Measurements from ENCODE around the gene TMEM229B.

TMEM229B gene

DNA sequence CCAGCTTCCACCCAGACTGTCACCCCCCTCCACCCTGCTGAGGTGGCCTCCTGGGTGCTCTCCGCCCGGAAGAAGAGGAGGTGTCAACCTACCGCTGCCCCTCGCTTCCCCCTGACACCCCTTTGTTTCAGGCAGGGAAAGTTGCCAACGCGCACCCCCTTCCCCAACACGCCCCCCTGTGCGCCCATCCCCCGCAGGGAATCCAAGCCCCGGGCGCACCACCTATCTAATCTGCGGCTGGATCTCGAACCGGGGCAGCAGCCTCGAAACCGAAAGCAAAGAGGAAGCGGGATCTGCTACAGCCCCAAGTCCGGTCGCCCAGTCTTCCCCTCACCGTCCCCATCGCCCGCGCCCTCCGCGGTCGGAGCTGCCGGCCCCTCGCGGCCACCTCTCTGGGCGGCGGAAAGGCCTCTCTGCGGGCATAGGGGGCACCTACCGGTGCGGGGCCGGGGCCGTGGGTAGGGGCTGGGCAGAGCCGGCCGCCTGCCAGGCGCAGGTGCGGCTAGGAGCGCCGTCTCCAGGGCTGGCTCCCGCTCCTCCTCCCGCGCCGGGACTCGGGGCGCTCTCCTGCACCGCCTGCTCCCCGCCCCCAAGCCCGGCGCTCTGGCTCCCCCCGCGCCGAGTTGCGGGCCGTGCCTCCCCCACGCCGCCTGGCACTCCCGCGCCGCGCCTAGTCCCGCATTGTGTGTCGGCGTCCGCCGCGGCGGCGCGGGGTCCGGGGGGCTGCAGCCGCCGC is 26.3 kb upstream of the TMEM229B start:
- DNase-seq = no peak

DNA sequence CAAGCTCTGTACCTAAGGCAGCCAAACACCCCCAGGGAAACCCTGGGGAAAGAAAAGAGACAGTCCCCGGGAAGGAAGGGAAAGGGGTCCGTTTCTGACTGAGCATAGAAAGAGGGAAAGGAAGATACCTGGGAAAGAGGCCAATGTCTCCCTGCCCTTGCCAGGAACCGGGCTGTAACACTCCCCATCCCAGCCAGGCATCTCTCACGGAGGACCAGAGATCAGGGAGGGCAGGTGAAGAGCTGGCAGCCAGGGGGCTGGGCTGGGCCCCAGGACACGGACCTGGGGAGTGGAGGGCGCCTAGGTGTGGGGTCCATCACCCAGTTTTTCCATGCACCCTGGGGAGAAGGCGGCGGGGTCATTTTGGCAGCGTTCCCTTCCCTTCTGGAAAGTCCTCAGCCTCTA is 25.7 kb upstream of the TMEM229B start:
- DNase-seq = peak in 1 of 2 experiments; percentile 37

DNA sequence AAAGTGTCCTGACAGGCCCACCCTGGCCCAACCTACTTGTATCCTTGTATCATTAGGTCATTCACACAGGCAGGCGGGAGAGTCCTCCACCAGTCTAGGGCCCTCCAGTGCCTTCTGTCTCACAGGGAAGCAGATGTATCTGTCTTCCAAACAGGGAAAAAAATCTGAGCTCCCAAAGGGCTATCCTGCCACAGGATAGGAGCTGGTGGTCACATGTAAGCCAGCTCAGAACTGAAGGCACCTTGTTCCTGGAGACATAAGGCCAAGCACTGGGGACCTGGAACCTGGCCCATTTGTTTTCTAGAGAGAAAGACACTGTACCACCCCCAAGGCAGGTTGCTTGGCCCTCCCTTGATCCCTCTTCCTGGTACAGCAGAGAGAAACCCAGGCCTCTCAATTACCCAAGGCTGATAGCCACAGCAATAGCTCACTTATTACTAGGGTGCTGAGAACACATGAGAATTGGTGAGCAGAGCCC is 25.1 kb upstream of the TMEM229B start:
- DNase-seq = peak in 1 of 2 experiments; percentile 28

DNA sequence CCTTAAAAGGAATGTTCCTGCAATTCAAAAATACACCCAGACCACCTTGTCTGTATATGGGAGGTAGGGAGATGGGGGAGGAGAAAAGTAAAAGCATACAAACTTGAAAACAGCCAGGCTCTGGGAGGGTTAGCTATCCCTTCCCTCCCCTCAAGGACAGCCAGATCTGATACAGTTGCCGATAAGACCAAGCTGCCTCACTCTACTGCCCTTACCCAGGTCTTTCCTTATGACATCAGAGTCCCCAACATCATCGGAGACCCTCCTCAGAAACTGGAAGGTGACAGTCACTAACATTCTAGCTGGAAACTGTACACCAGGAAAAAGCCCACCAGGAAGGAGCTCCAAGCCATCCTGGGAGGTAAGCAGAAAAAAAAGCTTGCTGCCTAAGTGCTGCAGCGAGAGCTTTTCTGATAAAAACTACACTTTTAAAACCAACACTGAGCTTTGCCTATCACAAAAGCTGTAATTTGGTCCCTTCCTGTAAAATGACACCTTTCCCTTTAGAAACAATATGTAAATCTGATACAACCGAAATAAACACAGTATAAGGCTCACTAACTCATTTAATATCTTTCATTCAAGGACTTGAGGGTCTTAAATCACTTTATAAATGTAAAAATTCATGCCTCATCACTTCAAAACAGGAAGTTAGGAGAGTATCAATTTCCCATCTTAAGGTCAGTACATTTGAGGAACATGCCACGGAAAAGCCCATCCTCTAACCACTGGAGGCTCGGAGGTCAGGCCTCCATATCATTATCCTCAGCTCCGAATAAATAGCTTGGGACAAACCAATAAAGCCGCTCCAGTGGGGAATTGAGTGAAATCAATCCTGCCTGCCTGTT is 24.2 kb upstream of the TMEM229B start:
- no peak for DNase-seq

DNA sequence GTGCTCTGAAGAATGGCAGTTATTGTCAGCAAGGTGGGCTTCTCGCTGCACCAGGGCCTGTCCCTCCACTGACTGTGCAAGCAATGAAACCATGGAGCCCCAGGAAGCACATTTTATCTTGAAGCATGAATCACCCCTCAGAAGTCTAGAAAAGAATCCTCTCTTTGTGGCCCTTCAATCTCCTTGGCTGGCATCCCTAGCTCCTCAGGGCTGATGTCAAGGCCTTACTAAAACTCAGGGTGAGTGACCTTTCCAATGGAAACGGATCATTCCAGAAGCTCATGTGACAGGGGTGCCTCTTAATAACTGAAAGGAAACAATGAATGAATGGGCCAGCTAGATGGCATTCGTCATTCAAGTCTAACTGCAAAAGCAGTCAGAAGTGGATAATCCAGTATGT is 22.3 kb upstream of the TMEM229B start:
- DNase-seq = no peak

DNA sequence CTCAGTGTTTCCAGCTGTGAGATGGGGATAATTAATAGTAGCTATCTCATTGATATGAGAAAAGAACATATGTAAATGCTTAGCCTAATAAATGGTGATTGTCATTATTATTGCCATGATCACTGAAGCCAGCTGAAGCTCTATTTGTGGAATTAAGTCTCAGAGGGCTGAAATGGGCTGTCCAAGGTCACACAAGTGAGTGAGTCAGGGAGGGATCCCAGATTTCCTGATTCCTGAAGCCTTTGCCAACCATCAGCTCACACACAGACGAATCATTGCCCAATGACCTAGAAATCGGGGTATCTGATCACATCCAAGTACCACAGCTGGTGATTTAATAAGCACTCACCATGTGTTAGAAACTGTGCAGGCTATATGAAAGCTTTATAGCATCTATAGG is 21.6 kb upstream of the TMEM229B start:
- DNase-seq = no peak

DNA sequence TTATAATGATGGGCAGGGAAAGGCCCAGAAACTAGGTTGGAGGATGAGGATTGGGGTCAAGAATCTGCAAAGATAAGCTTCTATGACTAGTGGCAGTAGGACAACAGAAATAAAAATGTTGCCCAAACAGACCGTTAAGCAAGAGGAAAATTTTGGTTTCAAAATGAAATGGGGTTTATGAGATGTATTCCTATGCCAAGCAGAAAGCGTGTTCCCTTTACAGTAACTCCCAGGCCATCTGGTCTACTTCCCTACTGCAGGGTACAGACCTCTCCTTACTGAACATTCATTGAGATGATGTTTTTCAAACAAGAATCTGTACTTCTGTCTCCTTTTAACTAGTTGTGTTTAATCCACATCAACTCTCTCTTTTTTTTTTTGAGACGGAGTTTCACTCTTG is 20.4 kb upstream of the TMEM229B start:
- no peak for DNase-seq

DNA sequence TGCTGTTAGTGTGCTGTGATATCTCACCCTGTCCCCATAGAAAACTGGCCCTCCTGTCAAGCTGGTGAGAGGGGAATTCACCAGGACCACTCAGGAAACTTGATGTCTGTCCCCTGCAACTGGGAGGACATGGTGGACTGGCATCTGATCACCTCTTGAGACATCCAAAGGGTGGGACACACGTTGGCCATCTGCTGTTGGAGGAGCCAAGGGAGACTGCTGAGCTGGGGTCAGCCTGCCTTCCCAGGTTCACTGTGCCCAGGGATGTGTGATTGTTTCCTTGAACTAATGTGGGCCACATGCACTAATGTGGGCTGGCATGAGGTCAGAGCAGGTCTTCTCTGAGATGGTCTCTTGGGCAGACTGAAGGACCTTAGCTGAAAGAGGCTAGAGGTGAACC is 16.7 kb upstream of the TMEM229B start:
- DNase-seq = no peak

DNA sequence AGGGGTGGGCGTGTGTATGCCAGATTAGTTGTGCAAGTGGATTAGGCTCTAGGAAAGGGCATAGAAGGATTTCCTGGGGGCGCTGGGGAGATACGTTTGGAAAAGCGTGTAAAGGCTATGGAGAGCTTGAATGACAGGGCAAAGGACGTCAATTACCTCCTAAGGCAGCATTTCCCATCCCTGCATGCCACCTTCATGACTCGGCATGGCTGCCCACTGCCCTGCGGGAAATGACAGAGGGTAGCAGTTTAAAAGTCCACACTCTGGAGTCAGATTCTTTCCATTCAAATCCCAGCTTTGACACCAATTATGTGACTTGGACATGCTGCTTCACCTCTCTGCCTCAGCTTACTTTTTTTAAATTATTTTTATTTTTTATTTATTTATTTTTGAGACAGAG is 14.8 kb upstream of the TMEM229B start:
- no peak for DNase-seq

DNA sequence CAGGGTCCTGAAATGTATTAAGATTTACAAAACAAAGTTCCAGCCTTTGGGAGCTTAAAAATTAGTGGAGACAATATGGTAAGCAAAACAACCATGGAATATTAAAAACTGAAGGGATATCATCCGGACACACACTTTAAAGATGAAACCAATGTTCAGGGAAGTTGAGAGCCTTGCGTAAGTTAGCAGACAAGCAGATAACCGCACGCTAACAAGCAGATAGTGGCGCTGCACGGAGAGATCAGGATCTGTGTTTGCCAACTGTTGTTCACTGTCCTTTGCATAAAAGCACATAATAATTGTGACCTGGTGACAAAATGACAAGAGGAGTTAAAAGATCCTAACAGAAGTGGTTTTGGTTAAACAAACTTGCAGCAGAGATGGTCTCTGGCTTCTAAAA is 14.3 kb upstream of the TMEM229B start:
- no peak for DNase-seq

DNA sequence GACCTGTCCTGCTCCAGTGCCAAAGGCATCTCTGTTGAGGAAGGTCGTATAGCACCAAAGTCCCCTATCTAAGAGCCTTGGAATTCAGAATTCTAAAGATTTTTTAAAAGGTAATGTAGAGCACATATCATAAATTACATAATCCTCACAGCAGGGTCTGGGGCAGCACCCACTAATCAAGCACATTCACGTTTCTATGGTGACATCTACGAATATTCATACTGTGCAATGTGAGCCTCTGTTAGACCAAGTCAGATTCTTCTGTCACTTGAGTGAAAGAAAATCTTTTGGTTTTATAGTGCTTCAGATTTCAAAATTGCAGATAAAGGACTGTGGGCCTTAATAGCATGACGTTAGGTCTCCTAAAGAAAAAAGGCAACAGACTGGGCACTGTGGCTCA is 13.1 kb upstream of the TMEM229B start:
- DNase-seq = no peak

DNA sequence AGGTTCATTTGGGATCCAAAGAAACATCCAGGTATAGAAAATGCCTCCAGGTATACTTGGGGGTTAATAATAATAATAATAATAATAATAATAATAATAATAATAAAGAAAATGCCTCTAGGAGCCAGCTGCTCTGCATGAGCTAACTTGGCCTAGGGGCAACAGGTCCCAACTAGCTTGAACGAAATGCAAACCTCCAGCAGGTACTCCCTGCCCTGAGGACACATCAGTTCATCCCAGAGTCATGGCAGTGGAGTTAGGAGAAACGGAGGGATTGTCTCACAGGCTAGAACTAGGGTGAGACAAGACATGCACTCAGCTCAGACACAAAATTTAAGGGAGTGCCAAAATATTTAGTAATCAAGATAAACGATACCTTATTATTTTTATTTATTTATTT is 12.5 kb upstream of the TMEM229B start:
- DNase-seq = no peak

DNA sequence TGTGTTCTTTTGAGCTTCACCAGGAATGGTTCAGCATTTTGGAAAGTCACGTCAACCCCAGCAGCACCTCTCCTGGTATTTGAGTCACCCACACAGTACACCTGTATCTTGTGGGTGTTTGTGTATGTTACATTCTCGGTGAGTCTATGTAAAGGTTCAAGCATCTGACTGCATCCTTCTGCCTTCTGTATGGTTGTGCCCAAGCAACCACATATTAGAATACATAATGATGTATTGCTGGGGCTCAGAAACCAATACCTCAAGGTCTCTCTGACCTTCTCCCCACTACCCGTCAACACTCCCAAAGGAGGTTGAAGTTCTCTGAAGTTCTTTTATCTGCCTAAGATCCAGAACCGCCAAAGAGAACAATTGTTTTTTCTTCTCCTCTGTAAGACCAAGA is 9.2 kb upstream of the TMEM229B start:
- no peak for DNase-seq

DNA sequence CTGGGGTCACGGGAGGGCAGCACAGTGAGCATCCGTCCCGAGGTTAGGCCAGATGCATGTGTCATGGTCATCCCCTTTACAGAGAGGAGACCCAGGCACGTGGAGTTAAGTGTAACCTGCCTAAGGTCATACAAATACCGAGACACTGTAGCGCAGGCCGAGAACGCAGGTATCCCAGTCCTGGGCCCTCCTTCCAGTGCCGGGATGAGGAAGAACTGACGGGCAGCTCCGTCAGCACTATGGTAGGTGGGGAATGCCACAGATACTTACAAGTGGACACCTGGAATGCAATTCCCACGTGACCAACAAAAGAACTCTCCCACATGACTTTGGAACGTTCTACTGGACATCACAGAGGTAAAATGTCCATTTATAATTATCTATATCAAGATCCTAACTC is 8.7 kb upstream of the TMEM229B start:
- no peak for DNase-seq

DNA sequence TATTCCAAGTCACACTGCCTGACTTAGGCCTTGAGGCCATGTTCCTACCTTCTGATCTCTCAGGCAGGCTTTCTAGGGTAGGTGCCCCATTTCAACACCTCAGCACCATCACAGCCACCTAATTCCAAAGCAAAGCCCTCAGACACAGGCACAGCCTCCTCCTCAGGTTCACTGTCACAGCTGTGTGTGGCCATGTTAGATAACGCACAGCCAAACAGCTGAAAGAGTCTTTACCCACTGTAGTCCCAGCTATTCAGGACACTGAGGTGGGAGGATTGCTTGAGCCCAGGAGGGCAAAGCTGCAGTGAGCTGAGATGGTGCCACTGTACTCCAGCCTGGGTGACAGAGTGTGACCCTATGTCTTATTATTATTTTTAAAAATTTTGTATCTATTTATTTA is 7.3 kb upstream of the TMEM229B start:
- no peak for DNase-seq

DNA sequence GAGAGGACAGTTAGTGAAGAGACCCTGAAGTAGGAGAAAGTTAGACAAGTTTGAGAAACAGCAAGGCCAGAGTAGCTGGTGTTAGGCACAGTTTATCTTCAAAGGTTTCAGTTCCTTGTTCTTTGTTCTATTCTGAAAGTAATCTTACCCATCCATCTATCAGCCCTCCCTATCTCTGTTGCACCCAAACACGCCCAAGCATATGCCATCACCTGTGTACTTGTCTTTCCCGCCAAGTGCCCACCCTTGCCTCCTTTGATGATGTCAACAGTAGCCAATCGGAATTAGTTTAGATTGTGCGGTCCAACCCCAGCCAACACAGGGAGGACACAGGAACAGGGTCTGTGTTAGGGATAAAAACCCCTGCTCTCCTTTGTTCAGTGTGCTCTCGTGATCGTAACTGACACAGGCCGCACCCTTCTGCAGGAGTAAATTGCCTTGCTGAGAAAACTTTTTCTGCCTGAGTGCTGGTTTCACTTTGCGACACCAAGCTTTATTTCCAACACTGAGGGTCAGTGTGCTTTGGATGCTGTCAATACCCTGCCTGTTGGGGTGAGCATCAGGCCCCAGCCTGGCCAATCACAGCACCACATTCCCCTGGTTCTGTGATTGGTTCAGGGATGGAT is 4.7 kb upstream of the TMEM229B start:
- DNase-seq = no peak

DNA sequence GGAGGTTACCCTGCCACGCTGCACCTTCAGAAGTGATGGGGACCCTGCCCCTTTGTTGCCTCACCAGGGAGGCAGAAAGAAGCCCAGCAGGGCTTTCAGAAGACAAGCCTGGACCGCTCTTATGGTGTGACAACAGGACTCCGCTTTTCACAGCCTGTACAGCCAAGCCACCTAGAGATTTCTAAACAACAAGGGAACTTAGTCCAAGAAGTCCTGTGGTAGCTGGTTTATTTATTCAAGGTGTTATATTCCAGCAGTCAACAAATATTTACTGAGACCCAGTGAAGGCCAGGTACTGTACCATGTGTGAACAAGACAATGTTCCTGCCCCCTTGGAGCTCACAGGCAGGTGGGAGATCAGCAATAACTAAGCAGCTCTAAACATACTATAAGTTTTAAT is 4.0 kb upstream of the TMEM229B start:
- no peak for DNase-seq

DNA sequence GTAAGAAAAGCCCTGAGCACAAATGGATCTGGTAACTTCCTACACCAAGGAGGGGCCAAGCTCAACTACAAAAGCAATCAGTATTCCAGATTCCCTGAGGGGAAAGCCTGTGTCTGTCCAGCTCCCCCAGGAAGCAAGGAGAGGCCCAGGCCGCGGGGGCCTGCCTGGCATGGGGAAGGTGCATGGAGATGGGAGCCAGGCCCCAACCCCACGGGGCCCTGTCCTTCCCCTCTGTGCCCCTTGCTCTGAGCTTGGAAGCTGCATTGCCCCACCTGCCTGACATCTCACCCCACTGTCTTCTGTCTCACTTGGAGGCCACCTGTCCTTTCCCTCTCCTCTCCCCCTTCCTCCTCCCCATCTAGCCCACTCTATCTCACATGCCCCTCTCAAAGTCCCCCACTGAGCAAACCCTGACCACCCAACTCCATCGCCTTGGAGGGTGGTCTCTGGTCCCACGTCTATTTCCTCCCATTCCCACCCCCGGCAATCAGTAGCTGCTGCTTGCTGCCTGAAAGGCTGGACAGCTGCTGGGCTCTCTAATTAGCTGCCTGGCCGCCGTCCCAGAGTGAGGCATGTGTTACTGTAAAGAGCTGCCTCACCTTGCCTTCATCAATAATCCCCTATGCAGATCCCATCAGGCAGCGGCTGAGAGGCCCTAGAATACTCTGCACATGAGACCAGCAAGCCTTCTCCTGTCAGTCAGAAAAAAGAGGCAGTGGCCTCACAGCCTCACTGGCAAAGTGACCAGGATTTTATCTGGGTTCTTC is 3.4 kb upstream of the TMEM229B start:
- DNase-seq = peak in 1 of 2 experiments; percentile 36

DNA sequence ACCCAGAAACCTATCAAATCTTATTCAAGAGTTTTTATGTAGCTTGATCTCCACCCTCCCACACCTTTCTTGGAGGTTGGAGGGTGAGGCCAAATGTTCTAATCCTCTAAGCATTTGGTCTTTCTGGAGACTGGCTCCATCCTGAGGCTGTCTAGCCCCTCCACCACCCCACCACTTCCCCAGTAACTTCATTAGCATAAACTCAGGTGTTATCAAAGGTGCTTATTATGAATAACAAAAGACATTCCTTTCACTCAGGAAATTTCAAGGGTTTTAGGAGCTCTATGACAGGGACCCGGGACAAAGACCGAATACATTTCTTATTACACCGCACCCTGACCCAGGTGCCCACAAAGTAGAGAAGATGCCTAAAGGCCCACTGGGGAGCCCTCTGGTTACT is 2.8 kb upstream of the TMEM229B start:
- no peak for DNase-seq

DNA sequence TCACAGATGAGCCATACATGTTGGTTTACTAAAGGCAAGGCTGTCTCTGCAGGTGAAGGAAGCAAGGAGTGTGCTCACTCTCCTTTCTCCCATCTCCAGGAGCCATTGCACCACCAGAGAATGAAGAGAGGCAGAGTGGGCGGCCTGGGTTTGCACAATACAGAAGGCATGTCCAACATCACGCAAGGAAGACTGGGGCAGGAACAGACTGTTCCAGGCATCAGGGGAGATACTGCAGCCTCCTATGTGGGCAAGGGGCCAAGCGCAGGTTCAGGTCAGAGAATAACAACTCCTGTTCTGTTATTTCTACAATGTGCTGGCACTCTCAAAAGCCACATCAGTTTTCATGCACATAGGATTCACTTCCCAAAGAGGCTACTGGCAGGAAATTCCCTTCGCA is 1.7 kb upstream of the TMEM229B start:
- no peak for DNase-seq

DNA sequence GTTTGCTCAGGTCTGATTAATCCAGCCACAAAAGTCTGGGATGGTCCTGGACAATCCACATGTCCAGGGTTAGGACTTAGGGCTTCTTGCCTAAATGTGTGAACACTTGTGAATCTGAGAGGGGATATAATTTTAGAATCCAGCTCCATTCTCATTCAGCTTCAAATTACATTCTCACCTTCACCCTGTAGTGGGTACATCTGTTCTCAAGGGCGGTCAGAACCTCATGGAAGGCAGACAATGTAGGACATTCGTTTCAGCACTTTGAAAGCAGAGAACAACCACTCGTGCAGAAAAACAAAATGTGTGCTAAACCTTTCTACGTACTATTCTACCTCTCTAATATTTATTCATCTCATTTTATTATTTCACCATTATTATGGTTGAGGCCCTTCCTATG is 1.2 kb downstream of the TMEM229B start:
- DNase-seq = no peak

DNA sequence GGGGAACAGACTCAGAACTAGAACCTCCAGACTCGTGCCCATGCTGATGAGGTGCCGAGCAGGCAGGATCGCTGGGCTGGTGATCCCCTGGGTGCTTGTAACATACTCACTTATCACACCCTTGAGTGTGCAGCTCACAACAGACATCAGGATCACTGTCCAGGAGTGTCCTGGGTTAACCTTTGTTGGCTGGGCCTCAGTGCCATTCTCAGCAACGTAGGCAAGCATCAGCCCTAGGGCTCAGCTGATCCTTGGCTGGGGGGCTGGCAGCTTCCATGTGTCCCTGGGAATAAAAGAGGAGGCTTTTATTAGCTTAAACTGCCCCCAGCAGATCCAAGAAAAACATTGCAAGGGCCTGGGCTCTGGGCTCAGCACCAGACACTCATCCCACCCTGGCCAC is 1.6 kb downstream of the TMEM229B start:
- DNase-seq = no peak

DNA sequence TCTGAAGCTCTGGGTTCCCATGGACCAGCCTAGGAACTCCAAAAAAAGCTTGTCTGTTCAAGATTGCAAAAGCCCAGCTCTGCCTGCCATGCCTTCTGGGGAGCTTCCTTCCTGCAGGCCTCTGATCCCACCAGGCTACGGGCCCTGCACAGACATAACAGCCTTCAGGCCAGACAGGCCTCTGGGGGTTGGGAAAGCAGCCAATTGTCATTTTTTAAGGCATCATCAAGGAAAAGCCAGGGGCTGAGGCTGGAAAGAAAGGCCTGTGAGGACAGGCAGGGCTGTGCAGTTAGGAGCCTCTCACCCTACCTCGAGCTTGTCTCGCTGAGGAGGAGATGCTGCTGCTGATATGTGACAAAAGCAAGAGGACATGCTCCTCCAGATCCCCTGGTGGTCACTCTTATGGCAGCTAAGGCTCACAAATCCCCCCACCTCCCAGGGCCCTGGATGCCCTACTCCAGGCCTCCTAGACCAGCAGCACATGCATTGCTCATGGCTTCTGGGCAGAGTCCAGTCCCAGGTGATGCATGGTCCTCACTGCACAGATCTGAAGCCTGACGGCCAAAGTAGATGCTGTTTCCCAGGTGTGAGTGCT is 2.9 kb downstream of the TMEM229B start:
- no peak for DNase-seq

Data from NCI-H446 (cell line).